Naive thymus-derived CD8-positive, alpha-beta T cell (primary cell): ENCODE data around the gene EYA4. TPM values are rescaled to one million over a fixed set of nuclear protein-coding genes. Genes with fewer than 3 reads are reported as not detected.

Experiments used
- ATAC-seq, 2 donors: fragments of 150-1000 bp; cut with Tn5 transposase in 1 of 2; sonication (Bioruptor Pico), chemical (Tn5 transposase) in 1 of 2; 1 replicate in 1 of 2; 2 replicates in 1 of 2; pipeline ENCODE4 v1.10.0; 2021; ENCODE audit warnings: mild to moderate bottlenecking in 2 of 2, moderate library complexity in 2 of 2
- POLR2A ChIA-PET: fragments of 350-600 bp; sonication (Branson Sonifier 250); formaldehyde crosslinking; loops from one replicate; lab custom pipeline; 2021; ENCODE audit warnings: antibody characterized with exemption; lab: Charles Lee
- DNase-seq, 10 donors: peaks; one replicate each; pipeline versions ENCODE4 v3.0.0 to v3.0.0-alpha.2; 2020 to 2022
- H3K27ac Mint-ChIP-seq, 10 donors: one replicate each; pipeline ENCODE4 v1.8.0; 2020 to 2022; ENCODE audit warnings: mild to moderate bottlenecking in 10 of 10, mixed read lengths in 10 of 10, moderate library complexity in 4 of 10, inconsistent platforms in 1 of 10
- H3K27me3 Mint-ChIP-seq, 5 donors: one replicate each; pipeline ENCODE4 v1.8.0; 2021 to 2022; ENCODE audit warnings: mixed read lengths in 5 of 5
- H3K36me3 Mint-ChIP-seq, 3 donors: one replicate each; pipeline ENCODE4 v1.8.0; 2020 to 2022; ENCODE audit warnings: mixed read lengths in 3 of 3, mild to moderate bottlenecking in 2 of 3, inconsistent platforms in 1 of 3
- H3K4me1 Mint-ChIP-seq, 4 donors: one replicate each; pipeline ENCODE4 v1.8.0; 2021 to 2022; ENCODE audit warnings: mixed read lengths in 4 of 4
- H3K4me3 Mint-ChIP-seq, 10 donors: one replicate each; pipeline ENCODE4 v1.8.0; 2020 to 2022; ENCODE audit warnings: mild to moderate bottlenecking in 10 of 10, mixed read lengths in 10 of 10, moderate library complexity in 6 of 10, inconsistent platforms in 1 of 10
- H3K9me3 Mint-ChIP-seq, 9 donors: one replicate each; pipeline ENCODE4 v1.8.0; 2020 to 2022; ENCODE audit warnings: mixed read lengths in 9 of 9, mild to moderate bottlenecking in 3 of 9, inconsistent platforms in 1 of 9, moderate library complexity in 1 of 9
- polyA plus RNA-seq, 3 donors: library from polyadenylated mRNA; unstranded; fragments of 300-500 nt; fragmentation: Illumina TruSeq; gene quantifications; one replicate each; pipeline ENCODE4 v1.2.3, GENCODE V29; 2021
- total RNA-seq, 8 experiments: library from RNA in 2 of 8; stranded (reverse) in 2 of 8; gene quantifications; one replicate each; pipeline ENCODE4 v1.2.3 and lab custom pipeline; 2021 to 2026

The EYA4 gene
- total and polyA plus RNA-seq, 5 experiments from 2014 or later, result not detected

- H3K4me1 Mint-ChIP-seq, result peaks cover 4 to 23% (median 9%) of the 10 kb centered on the region in 4 donors
- H3K36me3 Mint-ChIP-seq, result no peaks in the 10 kb centered on the region
- H3K9me3 Mint-ChIP-seq, result peaks cover 0 to 3% (median 0%) of the 10 kb centered on the region in 9 donors
- no peak for DNase-seq
- peaks cover 27 to 56% (median 36%) of the 10 kb centered on the region in 5 donors for H3K27me3 Mint-ChIP-seq
- ATAC-seq, result no peak
- H3K27ac Mint-ChIP-seq, result no peak overlapping the region
- POLR2A ChIA-PET, result no interaction called here
- no peak overlapping the region for H3K4me3 Mint-ChIP-seq
These were observed 4.3 kb downstream of the EYA4 start for GRCh38 chr6:133245422-133245903.

GRCh38 chr6:133247581-133247980 lies 6.4 kb downstream of the EYA4 start:
- Mint-ChIP-seq H3K27me3 (peaks cover 22 to 52% (median 26%) of the 10 kb centered on the region in 5 donors), H3K27ac (no peak overlapping the region)
- POLR2A ChIA-PET, result no interaction called here

GRCh38 chr6:133248241-133249001 lies 7.3 kb downstream of the EYA4 start:
- H3K9me3 Mint-ChIP-seq, result peaks cover 0 to 3% (median 0%) of the 10 kb centered on the region in 9 donors
- H3K27ac Mint-ChIP-seq, result no peak overlapping the region
- POLR2A ChIA-PET, result no interaction called here
- no peaks in the 10 kb centered on the region for H3K36me3 Mint-ChIP-seq
- ATAC-seq (no peak), DNase-seq (no peak)
- peaks cover 15 to 45% (median 21%) of the 10 kb centered on the region in 5 donors for H3K27me3 Mint-ChIP-seq
- H3K4me1 Mint-ChIP-seq, result peaks cover 0 to 2% (median 0%) of the 10 kb centered on the region in 4 donors
- H3K4me3 Mint-ChIP-seq, result no peak overlapping the region

More at GRCh38 chr6:133247581-133247980, 6.4 kb downstream of the EYA4 start:
- H3K9me3 Mint-ChIP-seq, result peaks cover 0 to 3% (median 0%) of the 10 kb centered on the region in 9 donors
- ATAC-seq, result no peak
- no peaks in the 10 kb centered on the region for H3K36me3 Mint-ChIP-seq
- peaks cover 2 to 10% (median 4%) of the 10 kb centered on the region in 4 donors for H3K4me1 Mint-ChIP-seq
- H3K4me3 Mint-ChIP-seq, result no peak overlapping the region
- no peak for DNase-seq

DNA sequence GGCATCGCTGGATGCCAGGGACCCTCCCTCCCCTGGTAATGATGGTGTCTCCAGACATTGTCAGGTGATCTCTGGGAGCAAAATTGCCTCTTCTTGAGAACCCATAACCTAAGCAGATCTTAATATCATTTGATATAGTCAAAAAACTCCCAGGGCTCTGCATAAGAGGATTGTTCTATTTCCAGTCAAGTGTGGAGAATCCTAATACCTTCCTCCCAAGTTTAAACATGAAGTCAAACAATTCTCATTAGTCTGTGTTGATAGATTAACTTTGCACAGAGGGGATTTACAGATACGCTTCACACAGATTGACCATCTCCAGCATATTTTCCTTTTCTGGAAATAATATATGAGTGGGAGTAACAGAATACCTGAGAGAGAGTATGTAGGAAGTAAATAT lies 10.5 kb downstream of the EYA4 start:
- ATAC-seq (no peak), DNase-seq (no peak)
- Mint-ChIP-seq H3K9me3 (peaks cover 0 to 3% (median 0%) of the 10 kb centered on the region in 9 donors), H3K4me3 (no peak overlapping the region), H3K27me3 (peaks cover 12 to 25% (median 17%) of the 10 kb centered on the region in 5 donors), H3K4me1 (no peaks in the 10 kb centered on the region), H3K27ac (no peak overlapping the region), H3K36me3 (no peaks in the 10 kb centered on the region)
- POLR2A ChIA-PET, result no interaction called here

DNA sequence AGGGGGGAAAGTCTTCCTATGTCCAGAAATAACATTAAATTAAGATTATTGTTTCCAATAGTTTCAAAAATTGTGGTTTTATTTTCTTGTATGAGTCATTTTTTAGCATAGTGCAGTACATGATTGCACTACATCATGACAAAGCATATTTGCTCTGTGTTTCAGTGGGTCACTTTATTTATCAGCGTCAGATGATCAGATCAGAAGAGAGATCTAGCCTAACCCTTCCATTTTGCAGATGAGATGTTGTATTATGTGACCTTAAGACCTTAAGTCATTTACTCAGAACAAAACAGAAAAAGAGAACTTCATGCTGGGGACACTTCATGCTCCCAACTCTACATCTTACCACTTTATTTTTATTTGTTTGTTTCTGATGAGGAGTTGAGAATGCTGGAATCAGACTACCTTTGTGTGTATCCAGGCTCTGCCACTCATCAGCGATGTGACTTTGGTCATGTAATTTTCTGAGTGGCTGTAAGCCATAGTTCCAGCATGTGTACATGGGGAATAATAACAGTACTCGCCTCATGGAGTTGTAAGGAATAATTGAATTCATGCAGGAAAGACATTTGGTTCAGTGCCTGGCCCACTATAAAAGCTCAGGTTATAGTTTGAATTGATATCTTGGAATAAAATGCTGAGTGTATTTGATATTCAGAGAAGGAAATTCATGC lies 13.5 kb downstream of the EYA4 start:
- no peak for DNase-seq
- POLR2A ChIA-PET, result no interaction called here
- Mint-ChIP-seq H3K27ac (no peak overlapping the region), H3K27me3 (peaks cover 5 to 11% (median 5%) of the 10 kb centered on the region in 5 donors), H3K4me1 (no peaks in the 10 kb centered on the region), H3K4me3 (no peak overlapping the region), H3K36me3 (no peaks in the 10 kb centered on the region), H3K9me3 (peaks cover 0 to 1% (median 0%) of the 10 kb centered on the region in 9 donors)
- ATAC-seq, result no peak

- Mint-ChIP-seq H3K9me3 (peaks cover 0 to 3% (median 0%) of the 10 kb centered on the region in 9 donors), H3K36me3 (no peaks in the 10 kb centered on the region), H3K27ac (no peak overlapping the region), H3K4me1 (no peaks in the 10 kb centered on the region), H3K4me3 (no peak overlapping the region), H3K27me3 (peaks cover 0 to 7% (median 0%) of the 10 kb centered on the region in 5 donors)
- ATAC-seq, result no peak
- POLR2A ChIA-PET, result no interaction called here
- DNase-seq, result no peak
These were observed 16.5 kb downstream of the EYA4 start for GRCh38 chr6:133257545-133258105.

DNA sequence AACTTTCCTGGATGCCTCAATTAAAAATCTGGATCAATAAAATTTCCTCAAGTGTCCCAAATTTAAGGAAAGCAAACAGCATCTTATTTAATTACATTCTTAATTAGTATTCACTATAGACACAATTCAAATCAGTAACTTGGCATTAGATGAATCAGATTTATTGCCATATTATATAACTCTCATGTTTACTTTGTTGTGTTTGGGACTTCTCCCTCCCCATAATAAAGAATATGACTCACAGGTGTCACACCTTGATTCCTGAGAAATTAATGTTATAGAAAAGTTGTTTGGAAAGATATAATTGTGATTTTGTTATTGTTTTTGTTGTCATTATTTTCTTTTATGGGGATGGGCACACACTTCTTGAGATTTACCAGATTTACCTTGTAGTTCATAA lies 18.4 kb downstream of the EYA4 start:
- POLR2A ChIA-PET, result no interaction called here
- ATAC-seq (no peak), DNase-seq (no peak)
- Mint-ChIP-seq H3K27ac (no peak overlapping the region), H3K36me3 (no peaks in the 10 kb centered on the region), H3K27me3 (peaks cover 0 to 8% (median 3%) of the 10 kb centered on the region in 5 donors), H3K4me1 (no peaks in the 10 kb centered on the region), H3K4me3 (no peak overlapping the region), H3K9me3 (peaks cover 0 to 3% (median 0%) of the 10 kb centered on the region in 9 donors)

DNA sequence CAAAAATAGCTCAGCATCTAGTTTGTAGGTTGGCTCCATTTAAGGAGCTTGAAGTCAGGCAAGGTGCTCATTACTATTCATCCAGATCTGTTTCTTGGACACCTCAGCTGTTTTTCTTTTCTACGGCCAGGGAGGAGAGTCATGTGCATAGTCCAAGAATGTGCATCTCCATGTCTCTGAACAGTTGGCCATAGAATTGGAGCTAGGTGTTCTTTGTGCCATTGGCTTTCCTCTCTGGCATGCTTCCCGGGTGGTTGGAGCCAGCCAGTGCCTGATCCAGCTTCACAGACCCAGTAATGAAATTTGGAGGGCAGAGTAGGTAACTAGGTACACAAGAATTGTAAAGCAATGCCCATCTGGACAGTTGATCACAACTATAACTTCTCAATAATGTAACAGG lies 21.6 kb downstream of the EYA4 start:
- H3K4me3 Mint-ChIP-seq, result no peak overlapping the region
- DNase-seq, result no peak
- no peaks in the 10 kb centered on the region for H3K36me3 Mint-ChIP-seq
- peaks cover 0 to 3% (median 0%) of the 10 kb centered on the region in 9 donors for H3K9me3 Mint-ChIP-seq
- H3K27ac Mint-ChIP-seq, result no peak overlapping the region
- POLR2A ChIA-PET, result no interaction called here
- no peak for ATAC-seq
- H3K4me1 Mint-ChIP-seq, result no peaks in the 10 kb centered on the region
- H3K27me3 Mint-ChIP-seq, result peaks cover 0 to 10% (median 3%) of the 10 kb centered on the region in 5 donors

DNA sequence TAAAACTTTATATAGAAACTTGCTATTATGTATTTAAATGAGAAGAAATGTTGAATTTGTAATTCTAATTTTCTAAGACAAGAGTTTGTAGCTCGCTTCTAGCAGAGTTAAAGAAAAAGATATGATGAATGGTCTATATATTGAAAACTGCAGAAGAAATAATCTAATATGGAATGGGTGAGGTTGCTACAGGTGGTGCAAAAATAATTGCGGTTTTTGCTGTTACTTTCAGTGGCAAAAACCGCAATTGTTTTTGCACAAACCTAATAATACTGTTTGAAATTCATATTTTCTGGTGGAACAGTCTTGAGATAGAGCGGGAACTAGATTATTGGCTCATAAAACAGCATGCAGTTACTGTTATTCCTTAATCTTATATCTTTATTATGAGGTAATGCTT lies 23.9 kb downstream of the EYA4 start:
- DNase-seq (no peak), ATAC-seq (no peak)
- Mint-ChIP-seq H3K27ac (no peak overlapping the region), H3K4me1 (no peaks in the 10 kb centered on the region), H3K4me3 (no peak overlapping the region), H3K9me3 (peaks cover 0 to 4% (median 0%) of the 10 kb centered on the region in 9 donors), H3K36me3 (no peaks in the 10 kb centered on the region), H3K27me3 (peaks cover 0 to 10% (median 4%) of the 10 kb centered on the region in 5 donors)
- POLR2A ChIA-PET, result no interaction called here

GRCh38 chr6:133266186-133266585 lies 25.0 kb downstream of the EYA4 start:
- peaks cover 0 to 10% (median 3%) of the 10 kb centered on the region in 5 donors for H3K27me3 Mint-ChIP-seq
- H3K9me3 Mint-ChIP-seq, result peaks cover 0 to 4% (median 0%) of the 10 kb centered on the region in 9 donors
- H3K4me1 Mint-ChIP-seq, result no peaks in the 10 kb centered on the region
- no peaks in the 10 kb centered on the region for H3K36me3 Mint-ChIP-seq
- H3K4me3 Mint-ChIP-seq, result no peak overlapping the region
- POLR2A ChIA-PET, result no interaction called here
- DNase-seq (no peak), ATAC-seq (no peak)
- no peak overlapping the region for H3K27ac Mint-ChIP-seq

DNA sequence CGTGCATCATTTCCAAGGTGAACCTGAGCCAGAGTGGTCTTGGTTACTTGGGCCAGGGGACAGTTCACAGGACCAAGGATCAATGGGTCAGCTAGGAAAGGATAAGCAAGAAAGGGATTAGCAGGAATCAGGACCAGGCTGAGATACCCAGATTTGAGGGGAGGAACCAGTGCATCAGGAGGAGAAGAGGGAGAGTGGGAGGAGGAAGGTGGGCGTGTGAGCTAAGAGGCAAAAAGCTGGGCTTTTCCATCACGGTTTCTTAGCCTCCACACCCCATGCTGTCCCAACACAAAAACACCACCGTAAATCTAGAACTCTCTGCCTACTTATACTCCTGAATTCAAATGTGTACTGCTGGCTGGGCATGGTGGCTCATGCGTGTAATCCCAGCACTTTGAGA lies 27.5 kb downstream of the EYA4 start:
- Mint-ChIP-seq H3K4me1 (no peaks in the 10 kb centered on the region), H3K27me3 (peaks cover 0 to 10% (median 3%) of the 10 kb centered on the region in 5 donors), H3K36me3 (no peaks in the 10 kb centered on the region), H3K9me3 (peaks cover 0 to 4% (median 0%) of the 10 kb centered on the region in 9 donors), H3K27ac (peak overlapping the region in 1 of 10 donors; percentile 32), H3K4me3 (no peak overlapping the region)
- POLR2A ChIA-PET, result no interaction called here
- no peak for ATAC-seq
- DNase-seq, result no peak

GRCh38 chr6:133274813-133275212 lies 33.7 kb downstream of the EYA4 start:
- POLR2A ChIA-PET, result no interaction called here

DNA sequence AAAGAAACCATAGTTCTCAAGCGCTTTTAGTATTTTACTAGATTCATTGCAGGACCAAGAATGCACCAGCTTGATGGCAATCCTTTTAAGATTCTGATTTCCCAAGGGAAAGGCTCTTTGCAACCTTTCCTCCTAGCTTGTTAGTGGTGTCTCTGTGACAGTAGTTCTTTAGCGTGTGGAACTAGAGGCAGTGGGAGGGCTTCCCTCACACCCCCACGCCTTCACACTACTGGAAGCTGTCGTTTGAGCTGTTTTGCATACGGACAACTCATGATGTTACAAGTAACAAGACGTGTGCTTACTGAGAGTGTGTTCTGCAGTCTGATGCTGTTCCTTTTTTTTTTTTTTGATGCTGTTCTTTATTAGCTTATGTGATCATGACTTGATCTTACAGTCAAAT lies 34.1 kb downstream of the EYA4 start:
- Mint-ChIP-seq H3K4me3 (no peak overlapping the region), H3K27ac (no peak overlapping the region), H3K9me3 (peaks cover 0 to 1% (median 0%) of the 10 kb centered on the region in 9 donors), H3K4me1 (no peaks in the 10 kb centered on the region), H3K36me3 (no peaks in the 10 kb centered on the region), H3K27me3 (peaks cover 0 to 4% (median 0%) of the 10 kb centered on the region in 5 donors)
- ATAC-seq (no peak), DNase-seq (no peak)
- POLR2A ChIA-PET, result no interaction called here

More at GRCh38 chr6:133274813-133275212, 33.7 kb downstream of the EYA4 start:
- DNase-seq, result no peak
- Mint-ChIP-seq H3K27me3 (peaks cover 0 to 4% (median 0%) of the 10 kb centered on the region in 5 donors), H3K27ac (no peak overlapping the region), H3K36me3 (no peaks in the 10 kb centered on the region), H3K4me3 (no peak overlapping the region), H3K4me1 (no peaks in the 10 kb centered on the region), H3K9me3 (peaks cover 0 to 1% (median 0%) of the 10 kb centered on the region in 9 donors)
- no peak for ATAC-seq
